Activated CD8-positive, alpha-beta T cell treated with anti-CD3 and anti-CD28 coated beads, Interleukin-2, amount 10 ng/mL, durations not matched to agents 7 days and 5 days (primary cell): Measurements from ENCODE around the gene RASIP1. TPM values are rescaled to one million over a fixed set of nuclear protein-coding genes. Genes with fewer than 3 reads are reported as not detected.

Source experiments
- ATAC-seq: fragments of 150-1000 bp; cut with Tn5 transposase; one replicate; pipeline ENCODE4 v1.10.0; 2021; ENCODE audit warnings: moderate library complexity
- CTCF ChIA-PET: fragments of 350-600 bp; sonication (Branson Sonifier 250); formaldehyde crosslinking; loops from one replicate; lab custom pipeline; 2021; ENCODE audit warnings: antibody characterized with exemption; lab: Charles Lee
- POLR2A ChIA-PET: fragments of 350-600 bp; sonication (Branson Sonifier 250); formaldehyde crosslinking; loops from one replicate; lab custom pipeline; 2021; ENCODE audit warnings: antibody characterized with exemption; lab: Charles Lee
- DNase-seq: peaks from one replicate; pipeline ENCODE4 v3.0.0-alpha.2; 2020
- H3K27ac Mint-ChIP-seq: one replicate; pipeline ENCODE4 v1.8.0; 2021; ENCODE audit warnings: mild to moderate bottlenecking, mixed read lengths
- H3K27me3 Mint-ChIP-seq: one replicate; pipeline ENCODE4 v1.8.0; 2021; ENCODE audit warnings: low read depth, mixed read lengths
- H3K36me3 Mint-ChIP-seq: one replicate; pipeline ENCODE4 v1.8.0; 2021; ENCODE audit warnings: low read depth, mixed read lengths
- H3K4me1 Mint-ChIP-seq: one replicate; pipeline ENCODE4 v1.8.0; 2021; ENCODE audit warnings: low read depth, mixed read lengths
- H3K4me3 Mint-ChIP-seq: one replicate; pipeline ENCODE4 v1.8.0; 2021; ENCODE audit warnings: mild to moderate bottlenecking, mixed read lengths
- H3K9me3 Mint-ChIP-seq: one replicate; pipeline ENCODE4 v1.8.0; 2022; ENCODE audit warnings: mixed read lengths; ENCODE audit not compliant: insufficient read depth
- total RNA-seq, 2 experiments: library from RNA; stranded (reverse); gene quantifications; one replicate each; pipeline ENCODE4 v1.2.3, GENCODE V29; 2021

The RASIP1 gene
- total RNA-seq, 2 experiments from 2014 or later = 0.26 to 0.42 TPM

DNA sequence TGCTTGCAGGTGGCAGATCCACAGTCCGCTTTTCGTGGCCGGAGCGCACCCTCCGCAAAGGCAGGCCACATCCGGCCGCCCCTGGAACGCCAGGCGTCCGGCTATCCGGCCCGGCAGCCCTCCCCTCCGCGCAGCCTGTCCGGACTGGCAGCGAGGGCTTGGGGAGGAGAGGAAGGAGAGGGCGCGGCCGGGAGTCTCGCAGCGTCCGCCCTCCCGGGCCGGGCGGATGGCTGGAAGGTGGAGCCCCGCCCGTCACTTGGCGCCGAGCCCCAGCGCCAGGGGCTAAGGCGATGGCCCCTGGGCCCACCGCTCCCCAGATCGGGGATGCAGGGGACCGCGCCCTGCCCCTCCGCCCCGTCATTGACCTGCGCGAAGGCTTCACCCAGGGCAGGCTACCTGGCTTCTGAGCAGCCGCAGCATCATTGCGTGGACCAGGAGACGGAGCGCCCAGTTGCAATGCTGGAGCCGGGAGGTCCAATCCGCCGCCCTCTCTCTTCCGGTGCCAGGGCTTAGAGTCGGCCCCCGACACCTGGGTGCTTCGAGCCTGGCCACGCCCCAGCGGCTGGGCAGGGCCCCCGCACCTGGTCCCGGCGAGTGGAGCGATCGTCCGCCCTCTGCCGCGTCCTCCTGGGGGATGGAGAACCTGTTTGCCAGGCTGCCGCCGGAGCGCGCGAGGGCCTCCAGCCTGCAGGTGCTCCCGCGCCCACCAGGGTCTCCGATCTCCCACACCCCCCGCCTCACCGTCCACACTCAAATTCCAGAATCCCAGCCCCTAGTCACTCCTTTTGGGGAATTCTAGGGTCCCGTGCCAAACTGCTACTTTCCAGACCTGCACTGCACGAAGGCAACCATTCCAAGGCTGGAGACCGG lies 12.3 kb upstream of the RASIP1 start, which contains the start of gene FUT1:
Gene FUT1 (minus strand): TSS at position 146 of the 870 bp plus-strand sequence. CDS start 1,360 bp downstream, outside the sequence.
- peak; percentile 84 for ATAC-seq

DNA sequence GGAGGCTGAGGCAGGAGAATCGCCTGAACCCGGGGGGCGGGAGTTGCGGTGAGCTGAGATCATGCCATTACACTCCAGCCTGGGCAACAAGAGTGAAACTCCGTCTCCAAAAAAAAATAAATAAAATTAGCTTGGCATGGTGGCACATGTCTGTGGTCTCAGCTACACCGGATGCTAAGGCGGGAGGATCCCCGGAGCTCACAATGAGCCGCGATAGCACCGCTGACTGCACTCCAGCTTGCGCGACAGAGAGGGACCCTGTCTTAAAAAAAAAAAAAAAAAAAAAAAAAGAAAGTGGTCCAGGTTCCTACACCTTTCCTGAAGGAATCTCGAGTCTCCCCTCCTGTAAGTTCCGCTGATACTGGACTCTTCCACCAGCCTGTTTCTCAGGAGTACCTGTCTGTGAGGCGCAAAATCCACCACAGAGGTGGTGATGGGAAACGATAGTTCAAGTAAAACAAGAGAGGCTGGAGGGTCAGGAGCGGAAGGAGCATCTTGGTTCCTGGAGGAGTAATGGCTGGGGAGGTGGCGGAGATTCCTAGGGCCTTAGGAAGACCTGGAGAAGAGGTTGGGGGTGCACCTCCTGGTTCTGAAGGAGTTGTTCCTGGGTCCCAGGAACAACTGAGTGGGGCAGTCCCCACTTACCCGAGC lies 11.6 kb upstream of the RASIP1 start:
- ATAC-seq = peak; percentile 9
- DNase-seq = peak; percentile 52
- POLR2A ChIA-PET = no interaction called here

More for the DNA sequence above, 12.3 kb upstream of the RASIP1 start, which contains the start of gene FUT1:
- Mint-ChIP-seq H3K9me3 (no peaks in the 10 kb centered on the region), H3K27me3 (peaks cover 23% of the 10 kb centered on the region), H3K4me3 (peak within 1 kb of the TSS; percentile 66), H3K36me3 (no peaks in the 10 kb centered on the region), H3K27ac (no peak within 1 kb of the TSS), H3K4me1 (peaks cover 16% of the 10 kb centered on the region)
- CTCF ChIA-PET = interaction anchor here (0.6 to 1.5 kb wide), 2 partner anchors 37 to 89 kb away, joined by 3 to 5 read pairs; no protein-coding TSS in a partner anchor
- POLR2A ChIA-PET = no interaction called here
- peak; percentile 49 for DNase-seq

DNA sequence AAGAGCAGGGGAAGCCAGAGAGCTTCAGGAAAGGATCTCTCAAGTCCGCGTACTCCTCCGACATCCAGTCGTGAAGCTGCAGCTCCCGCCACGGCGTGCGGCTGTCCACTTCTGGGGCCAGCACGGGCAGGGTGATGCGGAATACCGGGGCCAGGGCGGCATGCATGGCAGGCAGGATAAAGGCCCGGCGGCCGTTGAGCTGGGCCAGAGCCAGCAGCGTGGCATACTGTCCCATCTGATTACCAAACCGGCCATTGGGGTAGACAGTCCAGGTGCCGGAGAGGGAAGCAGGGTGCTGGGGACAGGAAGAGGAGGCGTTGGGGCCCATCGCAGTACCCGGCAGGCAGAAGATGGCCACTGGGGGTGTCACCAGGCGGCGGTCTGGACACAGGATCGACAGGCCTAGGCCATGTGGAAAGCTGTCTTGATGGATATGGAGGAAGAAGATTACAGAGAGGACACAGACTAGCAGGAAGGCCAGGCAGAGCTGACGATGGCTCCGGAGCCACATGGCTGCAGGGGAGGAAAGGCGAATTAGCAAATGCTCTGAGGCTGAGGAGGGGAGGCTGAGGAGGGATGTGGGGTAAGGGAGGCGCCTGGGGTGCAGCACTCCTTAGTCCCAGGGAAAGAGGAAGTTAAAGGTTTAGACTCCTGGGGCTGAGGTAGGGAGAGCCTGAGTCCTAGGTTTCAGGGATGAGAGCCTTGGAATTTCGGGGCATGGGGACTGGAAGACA lies 10.5 kb upstream of the RASIP1 start:
- DNase-seq = no peak
- POLR2A ChIA-PET = no interaction called here
- ATAC-seq = no peak
- no peaks in the 10 kb centered on the region for H3K36me3 Mint-ChIP-seq
- peaks cover 27% of the 10 kb centered on the region for H3K27me3 Mint-ChIP-seq
- H3K9me3 Mint-ChIP-seq = peaks cover 5% of the 10 kb centered on the region
- no peak overlapping the region for H3K27ac Mint-ChIP-seq
- H3K4me3 Mint-ChIP-seq = no peak overlapping the region
- CTCF ChIA-PET = no interaction called here
- peaks cover 24% of the 10 kb centered on the region for H3K4me1 Mint-ChIP-seq

More for the DNA sequence above, 11.6 kb upstream of the RASIP1 start:
- Mint-ChIP-seq H3K4me1 (peaks cover 19% of the 10 kb centered on the region), H3K36me3 (no peaks in the 10 kb centered on the region), H3K27me3 (peaks cover 23% of the 10 kb centered on the region), H3K9me3 (no peaks in the 10 kb centered on the region), H3K4me3 (peak overlapping the region; percentile 66), H3K27ac (no peak overlapping the region)
- CTCF ChIA-PET = interaction anchor here (0.6 to 1.5 kb wide), 2 partner anchors 38 to 90 kb away, joined by 3 to 5 read pairs; no protein-coding TSS in a partner anchor

DNA sequence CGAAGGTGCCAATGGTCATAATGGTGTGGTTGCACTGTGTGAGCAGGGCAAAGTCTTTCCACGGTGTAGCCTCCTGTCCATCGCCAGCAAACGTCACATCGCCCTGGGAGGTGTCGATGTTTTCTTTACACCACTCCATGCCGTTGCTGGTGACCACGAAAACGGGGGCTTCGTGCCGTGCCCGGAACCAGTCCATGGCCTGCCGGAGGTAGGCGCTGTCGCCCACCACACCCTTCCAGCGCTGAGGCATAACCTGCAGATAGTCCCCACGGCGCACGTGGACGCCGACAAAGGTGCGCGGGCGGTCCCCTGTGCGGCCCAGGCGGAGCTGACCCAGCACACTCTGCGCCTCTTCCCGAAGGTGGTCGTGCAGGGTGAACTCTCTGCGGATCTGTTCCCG lies 9.9 kb upstream of the RASIP1 start:
- Mint-ChIP-seq H3K4me1 (peaks cover 26% of the 10 kb centered on the region), H3K36me3 (no peaks in the 10 kb centered on the region), H3K27ac (no peak overlapping the region), H3K27me3 (peaks cover 28% of the 10 kb centered on the region), H3K4me3 (no peak overlapping the region), H3K9me3 (peaks cover 10% of the 10 kb centered on the region)
- no peak for DNase-seq
- ATAC-seq = no peak
- POLR2A ChIA-PET = no interaction called here
- CTCF ChIA-PET = no interaction called here

DNA sequence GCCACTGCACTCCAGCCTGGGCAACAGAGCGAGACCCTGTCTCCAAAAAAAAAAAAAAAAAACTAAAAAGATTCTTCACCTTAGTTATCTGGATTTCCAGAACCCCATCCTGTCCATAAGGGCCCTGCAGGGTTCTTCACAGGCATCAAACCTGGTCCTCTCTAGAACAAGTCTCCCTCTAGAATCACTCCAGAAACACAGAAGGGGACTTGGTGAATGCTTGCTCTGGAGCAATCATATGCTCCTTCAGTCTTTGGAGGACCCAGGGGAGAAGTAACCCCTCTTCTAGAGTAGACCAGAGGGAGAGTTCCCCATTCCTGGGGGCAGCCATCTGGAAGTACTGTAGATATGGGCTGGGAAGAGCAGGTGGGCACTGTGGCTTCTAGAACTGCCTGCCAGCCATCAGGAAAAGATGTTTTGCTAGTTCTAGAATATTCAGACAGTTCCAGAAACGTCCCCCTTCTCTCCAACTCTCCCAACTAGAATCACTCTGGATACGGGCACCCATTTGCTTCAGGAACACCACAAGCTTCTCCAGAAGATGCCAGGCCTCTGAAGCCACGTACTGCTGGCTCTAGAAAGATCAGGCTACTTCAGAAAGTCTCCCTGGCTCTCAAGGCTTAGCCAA lies 9.3 kb upstream of the RASIP1 start:
- H3K4me3 Mint-ChIP-seq = no peak overlapping the region
- H3K9me3 Mint-ChIP-seq = peaks cover 10% of the 10 kb centered on the region
- H3K27me3 Mint-ChIP-seq = peaks cover 25% of the 10 kb centered on the region
- ATAC-seq (no peak), DNase-seq (no peak)
- ChIA-PET CTCF (no interaction called here), POLR2A (no interaction called here)
- H3K36me3 Mint-ChIP-seq = no peaks in the 10 kb centered on the region
- H3K4me1 Mint-ChIP-seq = peaks cover 26% of the 10 kb centered on the region
- no peak overlapping the region for H3K27ac Mint-ChIP-seq

DNA sequence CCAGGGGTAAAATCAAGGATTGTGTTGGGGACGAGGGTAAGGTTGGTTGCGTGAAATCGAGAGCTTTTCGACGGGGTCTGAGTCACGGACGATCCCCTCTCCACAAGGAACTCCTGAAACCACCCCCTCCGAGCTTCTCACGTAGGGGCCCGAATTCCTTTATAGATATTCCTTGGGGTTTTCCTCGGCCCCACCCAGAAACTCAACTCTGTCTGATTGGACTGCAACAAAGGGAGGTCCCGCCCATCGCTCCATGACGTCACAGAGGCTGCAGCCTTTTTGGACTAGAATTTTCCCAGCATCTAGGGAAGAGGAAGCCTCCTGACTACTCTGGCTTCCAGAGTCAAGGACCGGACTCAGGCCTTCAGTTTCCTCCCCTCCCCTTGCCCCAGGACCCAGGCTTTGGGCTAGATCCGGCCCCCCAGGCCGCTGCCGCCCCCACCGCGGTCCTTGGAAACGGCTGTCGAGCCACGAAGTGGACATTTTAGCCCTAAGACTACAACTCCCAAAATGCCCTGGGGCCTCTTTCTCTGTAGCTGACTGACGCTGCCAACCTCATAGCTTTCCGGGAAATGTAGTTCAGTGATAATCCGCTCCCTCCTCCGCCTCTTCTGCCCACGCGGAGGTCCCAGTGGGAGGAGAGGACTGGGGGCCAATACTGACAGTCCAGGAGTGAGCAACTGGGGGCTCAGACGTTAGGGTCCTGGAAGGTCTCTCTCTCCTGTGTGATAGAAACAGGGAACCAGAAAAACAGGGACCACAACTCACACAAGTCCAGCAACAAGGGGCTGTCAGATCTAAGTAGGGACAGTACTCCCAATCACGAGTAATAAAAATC lies 6.5 kb upstream of the RASIP1 start, which contains the start of gene IZUMO1:
Gene IZUMO1 (minus strand): TSS at position 172 of the 838 bp plus-strand sequence. CDS start 1,050 bp downstream, outside the sequence.
- ChIA-PET POLR2A (interaction anchor here (0.5 to 0.9 kb wide), 2 partner anchors 30 to 1539 kb away, joined by 3 read pairs; no protein-coding TSS in a partner anchor), CTCF (interaction anchor here (1.4 to 1.7 kb wide), 3 partner anchors 8 to 95 kb away, joined by 3 to 5 read pairs (median 4); no protein-coding TSS in a partner anchor)
- Mint-ChIP-seq H3K27ac (no peak within 1 kb of the TSS), H3K27me3 (peaks cover 11% of the 10 kb centered on the region), H3K4me1 (peaks cover 14% of the 10 kb centered on the region), H3K4me3 (peak within 1 kb of the TSS; percentile 31), H3K36me3 (no peaks in the 10 kb centered on the region), H3K9me3 (peaks cover 10% of the 10 kb centered on the region)
- DNase-seq (peak; percentile 68), ATAC-seq (peak; percentile 72)

DNA sequence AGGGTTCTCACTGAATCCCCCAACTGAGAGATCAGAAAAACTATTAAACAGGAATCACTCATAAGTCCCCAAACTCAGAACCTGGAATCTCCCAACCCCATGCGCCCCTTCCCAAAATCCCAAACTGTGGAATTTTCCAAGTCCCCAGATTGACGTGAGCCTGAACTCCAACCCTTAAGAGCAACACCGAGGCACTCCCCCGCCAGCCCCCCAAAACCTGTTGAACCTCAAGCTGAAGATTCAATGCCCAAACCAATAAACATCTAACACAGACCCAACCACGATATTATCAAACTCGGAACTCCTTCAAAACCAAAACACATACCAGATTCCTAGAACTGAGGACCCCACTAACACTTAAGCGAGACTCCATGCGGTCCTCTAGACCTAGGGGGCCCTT lies 5.7 kb upstream of the RASIP1 start:
- H3K4me1 Mint-ChIP-seq = peaks cover 18% of the 10 kb centered on the region
- POLR2A ChIA-PET = interaction anchor here (0.5 to 0.9 kb wide), 2 partner anchors 29 to 1538 kb away, joined by 3 read pairs; no protein-coding TSS in a partner anchor
- peaks cover 10% of the 10 kb centered on the region for H3K9me3 Mint-ChIP-seq
- H3K27ac Mint-ChIP-seq = no peak overlapping the region
- H3K4me3 Mint-ChIP-seq = no peak overlapping the region
- no peak for ATAC-seq
- H3K36me3 Mint-ChIP-seq = no peaks in the 10 kb centered on the region
- DNase-seq = no peak
- CTCF ChIA-PET = interaction anchor here (1.5 kb wide), 1 partner anchor 96 kb away, joined by 4 read pairs; no protein-coding TSS in a partner anchor
- peaks cover 12% of the 10 kb centered on the region for H3K27me3 Mint-ChIP-seq

DNA sequence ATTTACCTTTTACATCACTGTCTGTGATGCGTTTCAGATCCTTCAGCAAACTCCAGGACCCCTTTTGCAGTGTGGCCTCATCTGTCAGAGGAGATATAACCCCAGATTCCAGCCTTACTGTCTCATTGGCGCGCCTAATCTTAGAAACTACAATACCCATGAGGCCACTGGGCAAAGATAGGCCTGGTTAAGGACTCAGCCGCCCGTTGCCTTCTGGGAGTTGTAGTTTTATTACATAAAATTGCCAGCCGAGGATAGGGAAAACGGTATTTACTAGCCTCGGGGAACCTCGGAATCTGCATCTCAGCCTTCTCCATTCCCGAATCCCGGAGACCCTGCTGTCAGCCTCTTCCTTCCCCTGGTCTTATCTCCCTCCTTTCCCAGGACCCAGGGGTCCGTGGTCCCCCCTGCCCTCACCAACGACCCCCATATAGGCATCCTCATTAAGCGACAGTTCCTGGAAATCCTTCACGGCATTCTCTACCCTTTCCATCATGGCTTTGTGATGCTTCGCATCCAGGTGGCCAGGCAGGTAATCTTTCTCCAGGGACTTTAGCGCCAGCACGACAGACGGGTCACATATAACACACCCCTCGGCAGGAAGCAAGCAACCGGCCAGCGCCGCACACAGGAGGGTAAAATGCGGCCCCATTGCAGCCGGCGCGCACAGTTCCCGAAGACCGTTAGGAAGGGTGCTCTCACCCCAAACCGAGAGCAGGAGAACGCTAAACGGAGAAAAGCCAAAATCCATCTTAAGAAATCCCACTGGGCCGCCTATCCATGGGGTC lies 5.0 kb upstream of the RASIP1 start:
- Mint-ChIP-seq H3K9me3 (peaks cover 10% of the 10 kb centered on the region), H3K27ac (no peak overlapping the region), H3K36me3 (no peaks in the 10 kb centered on the region), H3K27me3 (peaks cover 14% of the 10 kb centered on the region), H3K4me3 (no peak overlapping the region), H3K4me1 (peaks cover 21% of the 10 kb centered on the region)
- ATAC-seq (peak; percentile 68), DNase-seq (peak; percentile 68)
- POLR2A ChIA-PET = interaction anchor here (1.5 kb wide), 1 partner anchor 32 kb away, joined by 5 read pairs; no protein-coding TSS in a partner anchor
- CTCF ChIA-PET = no interaction called here

DNA sequence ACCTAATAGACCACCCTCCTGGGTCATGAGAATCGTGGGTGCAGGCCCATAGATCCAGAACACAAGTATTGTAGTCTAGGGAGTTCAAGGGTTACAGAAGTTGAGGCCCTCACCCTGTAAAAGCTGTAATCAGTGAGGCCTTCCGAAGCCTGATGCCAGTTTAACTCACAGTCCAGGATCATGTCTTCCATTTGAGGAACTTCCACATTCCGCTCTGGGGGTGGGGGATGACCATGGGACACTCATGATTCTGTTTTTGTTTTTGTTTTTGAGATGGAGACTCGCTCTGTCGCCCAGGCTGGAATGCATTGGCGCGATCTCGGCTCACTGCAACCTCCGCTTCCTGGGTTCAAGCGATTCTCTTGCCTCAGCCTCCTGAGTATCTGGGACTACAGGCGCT lies 1.7 kb upstream of the RASIP1 start:
- no peak for DNase-seq
- peaks cover 37% of the 10 kb centered on the region for H3K4me1 Mint-ChIP-seq
- peaks cover 19% of the 10 kb centered on the region for H3K27me3 Mint-ChIP-seq
- no peak for ATAC-seq
- H3K27ac Mint-ChIP-seq = no peak overlapping the region
- ChIA-PET CTCF (no interaction called here), POLR2A (no interaction called here)
- no peak overlapping the region for H3K4me3 Mint-ChIP-seq
- H3K9me3 Mint-ChIP-seq = peaks cover 10% of the 10 kb centered on the region
- no peaks in the 10 kb centered on the region for H3K36me3 Mint-ChIP-seq
